PC-9 (cell line): ENCODE results near the gene FAM131B. TPM values are rescaled to one million over a fixed set of nuclear protein-coding genes. Genes with fewer than 3 reads are reported as not detected.

Source experiments
- BruUV-seq: library from RNA; stranded (reverse); fragments of 400-500 nt; replicated peaks from 2 replicates; lab custom pipeline; 2021; lab: Mats Ljungman, UMichigan
- CTCF ChIA-PET: fragments of 300-600 bp; sonication (Branson Sonifier 250); formaldehyde crosslinking; loops from one replicate; lab custom pipeline; 2022; ENCODE audit warnings: antibody characterized with exemption; lab: Charles Lee
- POLR2A ChIA-PET: fragments of 300-600 bp; sonication (Branson Sonifier 250); formaldehyde crosslinking; loops from one replicate; lab custom pipeline; 2022; ENCODE audit warnings: antibody characterized with exemption; ENCODE audit not compliant: unreplicated experiment; lab: Charles Lee
- DNase-seq, 2 experiments: peaks; one replicate each; pipeline versions ENCODE4 v3.0.0 to v3.0.0-alpha.2; 2015 to 2022; ENCODE audit warnings: mixed read lengths in 1 of 2
- H2AFZ ChIP-seq: fragments of 200-600 bp; sonication (generic); 2 replicates; pipeline ENCODE4 v1.8.1; 2017; ENCODE audit warnings: antibody characterized with exemption
- H3F3A ChIP-seq: fragments of 200-600 bp; sonication (generic); 2 replicates; pipeline ENCODE4 v1.8.1; 2017; ENCODE audit warnings: antibody characterized with exemption, mild to moderate bottlenecking, low read depth; ENCODE audit not compliant: insufficient read depth
- H3K27ac ChIP-seq: fragments of 200-600 bp; sonication (generic); 2 replicates; pipeline ENCODE4 v1.6.1; 2016; ENCODE audit warnings: mixed run types
- H3K27me3 ChIP-seq: fragments of 200-600 bp; sonication (generic); 2 replicates; pipeline ENCODE4 v1.6.1; 2016; ENCODE audit warnings: low read depth, mixed run types; ENCODE audit not compliant: insufficient read depth
- H3K36me3 ChIP-seq: fragments of 200-600 bp; sonication (generic); 2 replicates; pipeline ENCODE4 v1.6.1; 2016; ENCODE audit warnings: low read depth, mixed run types
- H3K4me1 ChIP-seq: fragments of 200-600 bp; sonication (generic); replicated peaks from 2 replicates; pipeline ENCODE4 v1.6.1; 2016; ENCODE audit warnings: mixed run types; ENCODE audit not compliant: insufficient read depth
- H3K4me2 ChIP-seq: fragments of 200-600 bp; sonication (generic); 2 replicates; pipeline ENCODE4 v1.6.1; 2017; ENCODE audit warnings: mixed run types
- H3K4me3 ChIP-seq: fragments of 200-600 bp; sonication (generic); 2 replicates; pipeline ENCODE4 v1.6.1; 2016; ENCODE audit warnings: mixed run types
- H3K79me2 ChIP-seq: fragments of 200-600 bp; sonication (generic); 2 replicates; pipeline ENCODE4 v1.6.1; 2017; ENCODE audit warnings: low read depth, mixed run types
- H3K9me2 ChIP-seq: fragments of 200-600 bp; sonication (generic); 2 replicates; pipeline ENCODE4 v1.8.1; 2017; ENCODE audit warnings: mild to moderate bottlenecking; ENCODE audit not compliant: insufficient read depth
- H3K9me3 ChIP-seq: fragments of 200-600 bp; sonication (generic); 2 replicates; pipeline ENCODE4 v1.8.1; 2016; ENCODE audit warnings: low read depth; ENCODE audit not compliant: insufficient read depth
- H4K20me1 ChIP-seq: fragments of 200-600 bp; sonication (generic); 2 replicates; pipeline ENCODE4 v1.8.1; 2017; ENCODE audit not compliant: insufficient read depth
- EZH2 ChIP-seq: fragments of 200-600 bp; sonication (generic); IDR thresholded peaks from 2 replicates; pipeline ENCODE4 v1.8.0; 2017; ENCODE audit warnings: antibody characterized with exemption, low read depth
- intact Hi-C: fragments of 100-400 bp; cut with micrococcal nuclease; formaldehyde crosslinking; loops from one replicate; pipeline ENCODE4 v1.10.0; 2022; ENCODE audit not compliant: unreplicated experiment
- total RNA-seq: library from RNA; stranded (reverse); gene quantifications from 2 replicates; pipeline ENCODE4 v1.2.3, GENCODE V29; 2021
- TF ChIP-seq, protein P1 (sequence below): fragments of 200-600 bp; sonication (generic); conservative IDR thresholded peaks from 2 replicates; pipeline ENCODE4 v1.6.1; 2017; ENCODE audit warnings: mixed run types, antibody characterized with exemption, mild to moderate bottlenecking, moderate library complexity

Gene FAM131B
- total RNA-seq, 1 experiment from 2014 or later, result 0.65 TPM

DNA sequence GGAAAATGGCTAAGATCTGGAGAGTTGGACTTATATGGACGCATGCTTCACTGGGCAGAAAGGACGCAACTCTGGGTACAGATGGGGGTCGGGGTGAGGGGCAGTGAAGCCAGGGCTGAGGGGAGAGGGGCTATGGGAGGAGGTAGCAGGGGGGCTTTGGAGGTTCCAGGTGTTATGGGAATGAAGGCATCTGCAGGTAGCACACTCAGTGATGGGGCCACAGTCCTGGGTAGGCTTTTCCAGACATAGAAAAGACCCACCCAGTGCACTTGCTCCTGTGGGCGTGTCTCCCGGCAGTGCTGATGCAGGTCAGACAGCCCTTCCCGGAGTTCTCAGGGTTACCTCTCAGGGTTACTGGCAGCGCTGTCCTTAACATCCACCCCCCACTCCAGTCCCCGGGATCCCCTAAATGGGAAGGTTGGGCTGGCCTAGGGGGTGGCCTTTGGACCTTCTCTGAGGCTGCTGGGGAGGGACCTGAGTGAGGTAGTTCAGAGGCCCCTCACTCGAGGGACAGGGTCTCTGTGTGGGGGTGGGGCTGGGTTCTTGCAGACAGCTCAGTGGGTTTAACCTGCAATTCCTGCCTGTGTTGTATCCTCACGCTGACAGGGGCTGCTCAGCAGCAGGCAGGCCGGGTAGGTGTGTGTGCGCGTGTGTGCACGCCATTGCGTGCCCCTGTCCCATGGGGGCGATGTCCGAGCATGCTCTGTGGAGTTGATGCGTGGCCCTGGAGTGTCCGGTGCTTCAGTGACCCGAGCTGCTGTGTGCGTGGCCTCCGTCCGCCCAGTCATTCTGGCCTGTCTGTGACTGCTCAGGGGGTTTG is 24.9 kb upstream of the FAM131B start:
- Histone ChIP-seq H3K4me3 (no peak overlapping the region), H3K9me3 (no peaks in the 10 kb centered on the region), H3F3A (peaks cover 23% of the 10 kb centered on the region; the same call in 1 of the 2 replicates), H2AFZ (no peak overlapping the region), H3K4me1 (peaks cover 8% of the 10 kb centered on the region), H4K20me1 (peaks cover 53% of the 10 kb centered on the region), H3K27ac (no peak overlapping the region), H3K79me2 (peaks cover 40% of the 10 kb centered on the region), H3K36me3 (peaks cover 40% of the 10 kb centered on the region; the same call in 1 of the 2 replicates), H3K9me2 (no peaks in the 10 kb centered on the region), H3K4me2 (no peak overlapping the region), H3K27me3 (no peaks in the 10 kb centered on the region)
- ChIA-PET CTCF (no interaction called here), POLR2A (interaction anchor here (0.7 kb wide), 1 partner anchor 806 kb away, joined by 4 read pairs; no protein-coding TSS in a partner anchor)
- no TSS peak for BruUV-seq
- no peak for TF ChIP-seq EZH2
- TF ChIP-seq, protein P1, sequence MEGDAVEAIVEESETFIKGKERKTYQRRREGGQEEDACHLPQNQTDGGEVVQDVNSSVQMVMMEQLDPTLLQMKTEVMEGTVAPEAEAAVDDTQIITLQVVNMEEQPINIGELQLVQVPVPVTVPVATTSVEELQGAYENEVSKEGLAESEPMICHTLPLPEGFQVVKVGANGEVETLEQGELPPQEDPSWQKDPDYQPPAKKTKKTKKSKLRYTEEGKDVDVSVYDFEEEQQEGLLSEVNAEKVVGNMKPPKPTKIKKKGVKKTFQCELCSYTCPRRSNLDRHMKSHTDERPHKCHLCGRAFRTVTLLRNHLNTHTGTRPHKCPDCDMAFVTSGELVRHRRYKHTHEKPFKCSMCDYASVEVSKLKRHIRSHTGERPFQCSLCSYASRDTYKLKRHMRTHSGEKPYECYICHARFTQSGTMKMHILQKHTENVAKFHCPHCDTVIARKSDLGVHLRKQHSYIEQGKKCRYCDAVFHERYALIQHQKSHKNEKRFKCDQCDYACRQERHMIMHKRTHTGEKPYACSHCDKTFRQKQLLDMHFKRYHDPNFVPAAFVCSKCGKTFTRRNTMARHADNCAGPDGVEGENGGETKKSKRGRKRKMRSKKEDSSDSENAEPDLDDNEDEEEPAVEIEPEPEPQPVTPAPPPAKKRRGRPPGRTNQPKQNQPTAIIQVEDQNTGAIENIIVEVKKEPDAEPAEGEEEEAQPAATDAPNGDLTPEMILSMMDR, result no peak; the same call in 1 of the 2 replicates
- intact Hi-C loops, result no loop called here
- DNase-seq, result no peak

DNA sequence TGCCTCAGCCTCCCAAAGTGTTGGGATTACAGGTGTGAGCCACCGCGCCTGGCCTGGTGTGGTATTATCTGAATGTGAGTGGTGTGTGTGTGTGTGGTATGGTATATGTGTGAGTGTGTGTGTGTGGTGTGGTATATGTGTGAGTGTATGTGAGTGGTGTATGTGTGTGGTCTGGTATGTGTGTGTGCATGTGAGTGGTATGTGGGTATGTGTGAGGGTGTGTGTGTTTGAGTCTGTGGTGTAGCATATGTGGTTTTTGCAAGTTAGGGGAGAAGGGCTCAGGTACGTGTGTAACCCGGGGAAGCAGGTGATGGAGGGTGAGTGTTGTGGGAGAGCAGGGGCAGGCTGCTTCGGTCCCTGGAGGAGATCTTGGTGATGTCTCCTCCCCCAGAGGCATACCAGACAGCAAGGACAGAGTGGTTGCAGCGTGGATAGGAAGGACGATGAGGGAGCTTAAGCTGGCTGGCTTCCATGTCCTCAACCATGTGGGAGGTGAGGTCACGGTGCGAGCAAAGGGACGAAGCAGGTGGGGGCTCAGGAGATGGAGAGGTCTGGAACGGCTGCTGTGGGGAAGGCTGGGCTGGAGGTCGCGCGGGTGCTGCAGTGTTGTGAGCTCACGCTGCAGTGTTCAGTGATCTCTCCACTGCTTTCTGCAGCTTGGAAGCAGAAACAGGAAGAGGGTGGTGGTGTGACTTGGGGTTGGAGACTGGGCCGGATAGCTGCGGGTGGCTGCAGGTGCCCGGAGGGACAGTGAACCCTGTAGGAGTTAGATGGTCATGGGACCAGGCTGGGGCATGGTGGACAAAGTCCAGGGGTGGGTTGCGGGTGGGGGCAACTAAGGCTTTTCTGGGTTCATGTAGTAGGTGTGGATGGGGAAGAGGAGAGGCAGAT is 23.6 kb upstream of the FAM131B start:
- H2AFZ ChIP-seq, result no peak overlapping the region
- H3K27ac ChIP-seq, result no peak overlapping the region
- H3F3A ChIP-seq, result peaks cover 19% of the 10 kb centered on the region; the same call in 1 of the 2 replicates
- peaks cover 34% of the 10 kb centered on the region; the same call in 1 of the 2 replicates for H3K36me3 ChIP-seq
- H3K4me1 ChIP-seq, result peaks cover 11% of the 10 kb centered on the region
- no peak for DNase-seq
- POLR2A ChIA-PET, result no interaction called here
- H3K79me2 ChIP-seq, result peaks cover 51% of the 10 kb centered on the region
- CTCF ChIA-PET, result interaction anchor here (0.6 to 0.7 kb wide), 2 partner anchors 12 to 15 kb away, joined by 5 to 7 read pairs; no protein-coding TSS in a partner anchor
- peaks cover 59% of the 10 kb centered on the region for H4K20me1 ChIP-seq
- H3K9me3 ChIP-seq, result no peaks in the 10 kb centered on the region
- intact Hi-C loops, result no loop called here
- no peaks in the 10 kb centered on the region for H3K9me2 ChIP-seq
- H3K27me3 ChIP-seq, result no peaks in the 10 kb centered on the region
- H3K4me2 ChIP-seq, result no peak overlapping the region
- BruUV-seq, result no TSS peak
- no peak overlapping the region for H3K4me3 ChIP-seq
- no peak for TF ChIP-seq EZH2
- TF ChIP-seq, protein P1, result no peak
